Upper lobe of right lung (tissue), 1 donor: ENCODE measurements around the gene DOCK1. TPM values are rescaled to one million over a fixed set of nuclear protein-coding genes. Genes with fewer than 3 reads are reported as not detected.

Source experiments
- ATAC-seq: fragments of 200-7000 bp; cut with Tn5 transposase; one replicate; pipeline ENCODE4 v1.9.1; 2020; ENCODE audit warnings: mild to moderate bottlenecking, moderate library complexity
- DNase-seq: peaks from one replicate; pipeline ENCODE4 v3.0.0-alpha.2; 2020
- H3K27ac ChIP-seq: fragments of 200-600 bp; one replicate; pipeline ENCODE4 v1.8.0; 2022
- H3K27me3 ChIP-seq: fragments of 200-600 bp; one replicate; pipeline ENCODE4 v1.8.0; 2022; ENCODE audit warnings: mild to moderate bottlenecking
- H3K36me3 ChIP-seq: fragments of 200-600 bp; one replicate; pipeline ENCODE4 v1.8.0; 2022
- H3K4me1 ChIP-seq: fragments of 200-600 bp; one replicate; pipeline ENCODE4 v1.8.0; 2022
- H3K4me3 ChIP-seq: fragments of 200-600 bp; one replicate; pipeline ENCODE4 v1.8.0; 2022; ENCODE audit warnings: mild to moderate bottlenecking
- H3K9me3 ChIP-seq: fragments of 200-600 bp; one replicate; pipeline ENCODE4 v1.8.0; 2022
- intact Hi-C: fragments of 100-400 bp; cut with DNase I; formaldehyde crosslinking; loops from one replicate; pipeline ENCODE4 v1.11.0; 2022
- total RNA-seq: library from RNA; stranded (reverse); fragmentation: NEBNext Ultra II Directional; extraction: Animal tissue kit (Norgen Biotek cat#: 25700); gene quantifications from one replicate; pipeline ENCODE4 v1.2.1, GENCODE V29; 2021
- TF ChIP-seq, protein P1 (sequence below): fragments of 200-600 bp; IDR thresholded peaks from one replicate; pipeline ENCODE4 v1.8.0; 2022; ENCODE audit warnings: antibody characterized with exemption
- donor health status: DM: no; HTN: yes; CAD: no; lungs with severe emphysema.

The DOCK1 gene
- total RNA-seq, 1 donor from 2014 or later, result 46.4 TPM

DNA sequence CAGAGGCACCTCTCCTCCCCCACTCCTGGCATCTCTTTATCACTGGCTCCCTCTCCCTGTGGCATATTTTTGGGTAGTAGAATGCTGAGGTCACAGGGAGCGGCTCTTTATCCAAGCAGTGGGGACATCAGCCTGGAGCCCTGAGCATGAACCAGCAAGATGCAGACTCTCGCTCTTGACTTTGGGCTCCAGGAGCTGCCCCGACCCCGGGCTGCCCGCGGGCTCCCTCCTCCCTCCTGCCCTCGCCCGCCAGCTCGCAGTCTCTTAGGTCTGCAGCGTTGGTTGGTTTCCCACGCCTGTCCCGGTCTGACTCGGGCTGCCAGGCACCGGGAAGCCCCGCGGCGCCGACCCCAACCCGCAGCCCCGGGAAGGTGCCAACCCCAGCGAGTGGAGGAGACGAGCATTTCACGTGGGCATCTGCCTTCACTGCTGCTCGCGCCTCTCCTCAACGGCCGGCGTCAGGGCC lies 289.8 kb downstream of the DOCK1 start:
- Histone ChIP-seq H3K27ac (no peak overlapping the region), H3K9me3 (no peaks in the 10 kb centered on the region), H3K4me1 (peaks cover 16% of the 10 kb centered on the region), H3K4me3 (peak overlapping the region; percentile 40), H3K36me3 (no peaks in the 10 kb centered on the region), H3K27me3 (peaks cover 18% of the 10 kb centered on the region)
- ATAC-seq, result peak; percentile 12
- TF ChIP-seq, protein P1, sequence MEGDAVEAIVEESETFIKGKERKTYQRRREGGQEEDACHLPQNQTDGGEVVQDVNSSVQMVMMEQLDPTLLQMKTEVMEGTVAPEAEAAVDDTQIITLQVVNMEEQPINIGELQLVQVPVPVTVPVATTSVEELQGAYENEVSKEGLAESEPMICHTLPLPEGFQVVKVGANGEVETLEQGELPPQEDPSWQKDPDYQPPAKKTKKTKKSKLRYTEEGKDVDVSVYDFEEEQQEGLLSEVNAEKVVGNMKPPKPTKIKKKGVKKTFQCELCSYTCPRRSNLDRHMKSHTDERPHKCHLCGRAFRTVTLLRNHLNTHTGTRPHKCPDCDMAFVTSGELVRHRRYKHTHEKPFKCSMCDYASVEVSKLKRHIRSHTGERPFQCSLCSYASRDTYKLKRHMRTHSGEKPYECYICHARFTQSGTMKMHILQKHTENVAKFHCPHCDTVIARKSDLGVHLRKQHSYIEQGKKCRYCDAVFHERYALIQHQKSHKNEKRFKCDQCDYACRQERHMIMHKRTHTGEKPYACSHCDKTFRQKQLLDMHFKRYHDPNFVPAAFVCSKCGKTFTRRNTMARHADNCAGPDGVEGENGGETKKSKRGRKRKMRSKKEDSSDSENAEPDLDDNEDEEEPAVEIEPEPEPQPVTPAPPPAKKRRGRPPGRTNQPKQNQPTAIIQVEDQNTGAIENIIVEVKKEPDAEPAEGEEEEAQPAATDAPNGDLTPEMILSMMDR, result no peak
- no peak for DNase-seq
- intact Hi-C loops, result no loop called here

DNA sequence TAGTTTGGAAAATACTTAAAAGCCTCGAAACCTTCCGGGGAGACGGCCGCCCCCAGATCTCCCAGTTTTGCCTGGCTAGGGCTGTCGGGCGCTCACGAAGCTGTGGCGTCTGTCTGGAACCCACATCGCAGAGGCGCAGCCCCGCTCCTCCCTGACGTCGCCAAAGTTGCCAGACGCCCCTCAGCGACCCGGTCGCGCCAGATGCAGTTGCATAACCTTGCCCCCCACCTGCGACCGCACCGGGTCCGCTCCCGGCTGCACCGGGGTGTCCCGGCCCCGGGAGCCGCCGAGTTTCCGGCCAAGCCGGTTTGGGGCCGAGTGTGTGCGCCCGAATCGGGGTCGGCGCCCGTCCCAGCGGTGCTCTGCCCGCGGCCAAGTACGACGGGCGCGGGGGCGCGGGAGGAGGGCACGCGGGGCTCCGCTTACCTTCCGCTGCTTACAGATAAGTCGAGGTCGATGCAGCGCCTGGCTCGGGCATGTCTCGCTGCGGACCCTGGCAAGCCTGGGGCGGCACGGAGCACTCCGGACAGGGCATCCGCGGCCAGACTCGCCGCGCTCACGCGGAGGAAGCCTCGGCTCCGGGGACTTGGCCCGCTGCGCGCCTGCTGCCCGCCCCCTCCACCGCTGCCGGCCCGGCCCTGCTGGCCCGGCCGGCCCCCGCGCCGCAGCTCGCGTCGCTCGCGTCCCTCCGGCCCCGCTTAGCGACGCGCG lies 290.5 kb downstream of the DOCK1 start:
- Histone ChIP-seq H3K4me3 (peak overlapping the region; percentile 40), H3K9me3 (no peaks in the 10 kb centered on the region), H3K36me3 (no peaks in the 10 kb centered on the region), H3K27ac (no peak overlapping the region), H3K4me1 (peaks cover 16% of the 10 kb centered on the region), H3K27me3 (peaks cover 18% of the 10 kb centered on the region)
- intact Hi-C loops, result no loop called here
- ATAC-seq (peak; percentile 22), DNase-seq (no peak)
- TF ChIP-seq, protein P1, result no peak

DNA sequence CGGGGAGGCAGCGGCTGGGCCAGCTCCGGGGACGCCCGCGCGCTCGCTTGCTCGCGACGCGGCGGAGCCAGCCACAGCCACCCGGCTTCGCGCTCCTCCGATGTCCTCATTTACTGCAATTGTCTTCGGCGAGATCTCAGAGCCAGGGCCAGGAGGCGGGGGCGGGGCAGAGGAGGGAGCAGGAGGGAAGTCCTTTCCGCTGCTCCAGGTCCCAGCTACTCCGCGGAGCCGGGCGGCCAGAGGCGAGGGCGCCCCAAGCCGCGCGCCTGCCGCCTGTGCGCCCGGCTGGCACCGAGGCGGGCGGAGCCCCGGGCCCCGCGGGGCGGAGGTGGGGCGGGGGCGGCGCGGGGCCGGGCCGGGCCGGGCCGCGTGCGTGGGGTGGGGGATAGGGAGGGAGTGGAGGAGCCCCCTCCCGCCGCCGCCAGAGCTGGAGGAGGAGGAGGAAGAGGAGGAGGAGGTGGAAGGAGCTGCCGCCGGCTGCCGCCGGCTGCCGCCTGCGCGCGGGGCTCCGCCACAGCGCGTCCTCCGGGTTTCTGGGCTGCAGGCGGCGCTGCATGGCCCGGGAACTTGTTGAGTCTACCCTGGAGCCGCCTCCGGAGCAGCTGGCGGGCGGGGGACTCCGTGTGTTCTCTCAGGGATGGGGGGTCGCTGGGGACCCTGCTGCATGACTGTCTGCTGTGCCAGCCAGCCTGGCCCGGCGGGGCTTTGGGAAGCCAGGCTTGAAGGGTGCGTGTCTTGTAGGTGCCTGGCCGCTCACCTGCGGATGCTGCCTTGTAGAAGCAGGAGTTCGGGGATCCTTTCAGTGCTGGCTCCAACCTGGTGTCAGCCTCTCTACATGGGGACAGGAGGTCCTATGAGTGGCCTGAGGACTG lies 291.3 kb downstream of the DOCK1 start, which contains the start of gene INSYN2A:
TSS of gene INSYN2A (minus strand) at position 310 of the 872 bp plus-strand sequence. CDS start 20,196 bp downstream, outside the sequence.
- Histone ChIP-seq H3K4me1 (peaks cover 16% of the 10 kb centered on the region), H3K36me3 (no peaks in the 10 kb centered on the region), H3K27ac (no peak within 1 kb of the TSS), H3K4me3 (peak within 1 kb of the TSS; percentile 40), H3K9me3 (no peaks in the 10 kb centered on the region), H3K27me3 (peaks cover 18% of the 10 kb centered on the region)
- ATAC-seq (peak; percentile 43), DNase-seq (no peak)
- intact Hi-C loops, result no loop called here
- TF ChIP-seq, protein P1, result no peak

DNA sequence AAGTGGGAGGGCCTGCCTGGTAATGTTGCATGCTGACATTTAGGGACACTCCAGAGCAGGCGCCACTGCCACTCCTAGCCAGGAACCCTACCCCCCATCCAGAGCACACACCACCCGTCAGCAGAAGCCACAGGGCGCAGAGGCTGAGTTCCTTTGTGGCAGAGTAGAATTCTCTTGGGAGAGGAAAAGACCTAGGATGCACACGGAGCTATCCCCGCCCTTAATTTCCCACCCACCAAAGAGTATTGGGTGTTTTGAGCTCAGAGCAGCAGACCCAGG lies 291.9 kb downstream of the DOCK1 start:
- DNase-seq, result no peak
- H3K27ac ChIP-seq, result no peak overlapping the region
- no peak for ATAC-seq
- H3K9me3 ChIP-seq, result no peaks in the 10 kb centered on the region
- TF ChIP-seq, protein P1, result no peak
- H3K4me1 ChIP-seq, result peaks cover 16% of the 10 kb centered on the region
- H3K36me3 ChIP-seq, result no peaks in the 10 kb centered on the region
- intact Hi-C loops, result no loop called here
- peaks cover 18% of the 10 kb centered on the region for H3K27me3 ChIP-seq
- no peak overlapping the region for H3K4me3 ChIP-seq

DNA sequence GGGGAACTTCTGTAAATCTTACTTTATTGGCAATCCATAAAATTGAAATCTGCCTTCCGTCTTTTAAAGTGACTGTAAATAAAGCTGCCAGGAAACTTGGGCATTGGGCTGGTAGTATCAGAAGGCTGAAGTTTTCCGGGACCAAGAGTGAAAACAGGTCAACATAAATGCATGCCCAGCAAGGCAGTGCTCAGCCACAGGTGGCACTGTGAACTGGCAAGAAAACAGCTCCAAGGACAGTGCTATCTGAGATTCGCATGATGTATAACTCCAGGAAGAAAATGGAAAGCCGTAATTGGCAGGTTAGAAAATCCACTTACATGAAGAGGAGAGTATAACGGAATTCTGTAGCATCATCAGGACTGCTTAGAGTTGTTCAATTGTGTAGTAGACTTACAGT lies 293.1 kb downstream of the DOCK1 start:
- Histone ChIP-seq H3K4me1 (peaks cover 16% of the 10 kb centered on the region), H3K9me3 (no peaks in the 10 kb centered on the region), H3K27ac (no peak overlapping the region), H3K36me3 (no peaks in the 10 kb centered on the region), H3K4me3 (no peak overlapping the region), H3K27me3 (peaks cover 18% of the 10 kb centered on the region)
- DNase-seq (no peak), ATAC-seq (no peak)
- TF ChIP-seq, protein P1, result no peak
- intact Hi-C loops, result no loop called here
